Measurements from ENCODE around the gene STX7.

Gene STX7

DNA sequence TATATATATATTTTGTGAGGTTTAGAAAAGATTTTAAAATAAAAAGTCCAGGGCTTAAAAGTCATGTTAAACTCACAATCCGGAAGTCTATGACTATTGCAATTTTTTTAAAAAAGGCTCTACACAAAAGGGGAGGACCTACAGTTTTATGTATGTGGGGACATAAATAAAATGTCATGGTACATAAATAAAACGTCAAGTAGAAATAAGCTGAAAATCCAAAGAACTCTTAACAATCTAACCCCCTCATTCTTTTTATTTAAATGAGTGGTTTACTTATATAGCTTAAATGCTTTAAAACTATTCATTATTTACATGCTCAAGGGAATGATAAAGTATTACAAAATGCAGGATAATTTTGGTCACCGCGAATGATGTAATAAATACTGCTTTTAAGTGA, 36.2 kb downstream of the STX7 start:
- no peak for DNase-seq (ENCODE audit: low spot score)

DNA sequence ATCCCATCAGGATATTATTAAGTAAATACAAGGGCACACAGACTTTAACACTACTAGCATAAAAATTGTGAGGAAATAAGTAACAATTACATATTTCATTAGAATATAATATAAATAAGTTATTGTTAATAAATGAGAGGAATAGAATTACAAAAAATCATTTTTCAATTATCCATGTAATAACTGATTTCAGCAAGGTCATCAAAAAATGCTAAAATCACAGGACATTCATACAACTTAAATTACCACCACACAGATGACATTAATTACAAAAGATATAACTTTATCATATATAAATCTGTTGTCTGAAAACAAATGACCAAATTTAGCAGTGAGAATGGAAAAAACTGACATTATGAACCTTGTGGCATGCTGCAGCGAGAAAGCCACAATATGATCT, 37.0 kb downstream of the STX7 start:
- no peak for DNase-seq (ENCODE audit: low spot score)

DNA sequence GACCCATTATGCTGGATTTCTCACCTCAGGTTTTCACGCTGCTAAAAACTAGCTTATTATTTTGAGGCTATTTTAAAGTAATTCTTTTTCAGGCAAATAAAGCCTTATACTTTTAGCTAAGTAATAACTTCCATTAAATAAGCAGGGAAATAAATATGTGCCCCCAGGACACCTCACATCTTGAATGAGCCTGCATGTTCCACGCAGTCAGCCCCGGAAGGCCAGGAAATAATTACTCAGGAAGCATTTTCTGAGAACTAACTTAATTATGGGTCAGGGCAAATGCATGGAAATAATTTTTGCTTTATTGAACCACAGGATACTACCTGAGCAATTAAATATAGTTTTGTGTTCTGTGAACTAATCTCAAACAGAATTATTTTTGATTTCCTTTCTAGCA, 41.1 kb downstream of the STX7 start:
- no peak for DNase-seq (ENCODE audit: low spot score)

DNA sequence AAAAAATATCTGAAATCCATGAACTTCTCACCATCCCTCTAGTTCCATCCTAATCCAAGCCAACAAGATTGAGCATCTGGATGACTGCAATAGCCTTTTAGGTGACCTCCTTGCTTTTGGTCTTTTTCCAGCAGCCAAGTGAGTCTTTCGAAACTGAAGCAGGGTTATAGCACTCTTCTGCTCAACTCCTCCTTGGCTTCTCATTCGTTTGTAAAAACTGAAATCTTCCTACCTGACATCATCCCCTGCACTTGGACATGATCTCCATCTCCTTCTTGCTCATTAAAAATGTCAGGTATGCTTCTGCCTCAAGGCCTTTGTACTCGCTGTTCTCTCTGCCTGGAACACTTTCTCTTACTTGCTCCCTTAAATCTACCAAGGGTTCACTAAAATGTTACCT, 46.0 kb downstream of the STX7 start:
- DNase-seq (ENCODE audit: low spot score): no peak

DNA sequence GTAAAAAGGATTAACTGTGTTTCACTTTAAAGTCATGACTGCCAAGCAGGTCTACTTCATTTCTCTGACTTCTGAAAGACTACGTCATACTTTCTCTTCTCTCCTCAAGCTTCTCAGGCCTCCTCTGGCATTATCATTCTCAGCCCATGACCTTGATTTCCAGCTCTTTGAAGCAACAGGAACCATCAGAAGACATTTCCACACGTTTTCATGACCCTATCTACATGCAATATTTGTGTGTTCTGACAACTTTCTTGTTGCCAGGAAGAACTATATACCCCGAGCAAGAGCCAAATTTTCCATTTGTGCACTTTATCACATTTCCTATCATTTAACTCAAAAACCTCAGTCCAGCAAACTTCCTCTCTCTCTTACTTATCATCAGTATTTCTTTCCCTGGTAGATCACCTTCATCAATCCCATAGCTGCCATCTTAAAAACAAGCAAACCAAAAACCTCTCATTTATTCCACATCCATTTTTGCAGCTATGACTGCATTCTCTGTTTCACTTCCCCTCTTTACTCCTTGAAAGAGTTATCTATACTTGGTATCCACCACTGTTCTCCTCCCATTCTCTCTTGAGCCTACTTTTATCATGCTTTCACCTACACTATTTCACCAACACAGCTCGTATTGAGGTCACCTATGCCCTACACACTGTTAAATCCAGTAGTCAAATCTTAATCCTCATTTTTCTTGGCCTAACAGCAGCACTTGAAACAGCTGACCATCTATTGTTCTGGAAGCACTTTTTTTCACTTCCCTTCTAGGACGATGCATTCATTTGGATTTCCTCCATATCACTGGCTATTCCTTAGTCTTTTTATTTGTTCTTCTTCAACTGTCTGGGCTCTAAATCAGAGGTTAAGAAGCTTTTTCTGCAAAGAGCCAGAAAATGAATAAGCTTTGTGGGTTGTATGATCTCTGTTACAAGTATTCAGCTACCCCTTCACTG, 47.1 kb downstream of the STX7 start:
- no peak for DNase-seq (ENCODE audit: low spot score)

DNA sequence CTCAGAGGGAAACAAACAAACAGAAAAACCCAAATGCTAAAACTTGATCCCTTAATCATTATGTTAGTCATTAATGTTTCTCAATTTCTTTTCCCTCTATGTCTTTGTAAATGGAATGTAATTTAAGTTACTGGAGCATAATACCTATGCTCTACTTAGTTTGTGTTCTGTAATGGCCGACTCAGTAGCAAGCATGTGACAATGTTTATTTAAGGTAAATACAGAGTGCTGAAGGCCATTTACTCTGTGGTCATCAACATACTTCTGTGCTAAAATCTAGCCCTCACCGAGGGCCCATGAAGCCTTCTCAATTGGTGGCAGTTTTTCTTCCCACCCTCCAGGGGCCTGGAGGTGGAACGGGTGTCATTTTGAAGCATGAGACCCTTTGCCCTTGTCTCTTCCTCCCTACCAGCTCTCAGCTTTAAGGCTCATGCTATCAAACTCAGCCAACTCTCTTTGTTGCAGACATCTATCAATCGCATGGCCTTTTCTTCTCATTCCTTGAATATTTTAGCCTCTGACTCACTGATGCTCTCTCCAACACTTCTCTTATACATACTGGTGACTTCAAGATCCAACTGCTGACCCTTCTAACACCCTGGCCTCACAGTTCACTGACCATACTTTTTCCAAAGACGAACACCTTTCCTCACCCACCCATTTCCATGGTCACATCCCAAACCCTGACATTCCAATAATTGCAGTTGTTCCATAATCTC, 48.2 kb downstream of the STX7 start:
- DNase-seq (ENCODE audit: low spot score): no peak

DNA sequence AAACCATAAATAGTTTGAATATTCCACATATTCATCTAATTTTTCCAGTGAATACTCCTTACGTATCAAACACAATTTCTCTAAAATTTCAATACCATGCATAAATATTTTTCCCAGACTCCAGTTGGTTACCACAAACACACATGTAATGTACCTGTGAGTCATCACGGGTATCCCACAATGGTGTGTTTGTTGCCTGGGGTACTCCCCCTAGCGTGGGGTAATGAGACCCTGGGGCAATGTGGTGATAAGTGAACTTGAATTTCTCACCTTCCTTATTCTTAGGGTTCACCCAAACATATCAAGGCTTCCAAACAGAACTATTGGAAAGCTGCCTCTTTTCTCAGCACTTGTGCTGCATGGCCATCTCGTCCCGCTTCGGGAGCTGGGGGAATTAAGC, 51.0 kb downstream of the STX7 start:
- no peak for DNase-seq (ENCODE audit: low spot score)

DNA sequence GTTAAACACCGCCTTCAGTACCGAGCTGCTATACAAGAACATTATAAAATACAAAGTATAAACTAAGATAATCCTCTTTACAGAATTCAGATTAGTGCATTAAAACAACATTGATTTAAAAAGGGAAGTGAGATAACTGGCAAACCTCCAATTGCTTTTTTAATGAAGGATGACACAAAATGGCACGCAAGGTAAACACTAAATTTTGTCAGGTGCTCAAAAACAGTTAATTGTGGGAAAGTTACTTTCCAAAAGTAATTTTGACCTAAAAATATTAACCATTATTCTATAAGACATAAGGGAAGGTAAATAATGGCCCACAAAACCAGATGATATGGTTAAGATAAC, 53.3 kb downstream of the STX7 start:
- DNase-seq (ENCODE audit: low spot score): no peak

DNA sequence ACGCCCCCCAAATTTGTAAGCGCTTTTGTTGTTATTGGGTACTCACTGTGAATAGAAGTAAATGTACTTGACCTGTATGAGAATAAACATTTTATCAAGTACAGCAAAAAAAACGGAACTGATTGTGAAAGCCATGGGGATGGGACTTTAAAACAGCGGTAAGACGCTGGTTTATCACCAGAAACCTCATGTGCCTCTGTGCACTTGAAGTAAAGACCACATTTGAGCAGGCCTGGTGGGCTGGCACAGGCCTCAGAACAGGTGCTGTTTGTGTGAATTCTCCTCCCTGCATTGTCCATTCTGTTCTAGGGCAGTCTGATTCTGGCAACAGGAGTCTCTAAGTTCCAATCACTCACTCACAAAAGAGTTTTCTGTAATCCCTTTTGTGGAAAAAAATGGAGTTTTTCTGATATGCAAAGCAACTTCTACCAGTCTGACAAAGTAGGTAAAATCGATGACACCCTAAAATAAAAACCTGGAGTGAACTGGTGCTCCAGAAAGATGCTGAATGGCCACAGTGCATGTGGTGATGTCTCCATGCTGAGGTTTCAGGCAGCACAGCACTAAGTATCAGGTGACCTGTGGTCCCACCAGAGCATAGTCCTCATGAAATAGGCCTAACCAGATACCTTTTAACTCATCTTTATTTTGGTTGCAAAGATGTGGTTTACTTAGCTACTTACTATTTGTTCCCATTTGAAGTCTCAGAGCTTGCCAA, 53.9 kb downstream of the STX7 start:
- DNase-seq (ENCODE audit: low spot score): no peak

DNA sequence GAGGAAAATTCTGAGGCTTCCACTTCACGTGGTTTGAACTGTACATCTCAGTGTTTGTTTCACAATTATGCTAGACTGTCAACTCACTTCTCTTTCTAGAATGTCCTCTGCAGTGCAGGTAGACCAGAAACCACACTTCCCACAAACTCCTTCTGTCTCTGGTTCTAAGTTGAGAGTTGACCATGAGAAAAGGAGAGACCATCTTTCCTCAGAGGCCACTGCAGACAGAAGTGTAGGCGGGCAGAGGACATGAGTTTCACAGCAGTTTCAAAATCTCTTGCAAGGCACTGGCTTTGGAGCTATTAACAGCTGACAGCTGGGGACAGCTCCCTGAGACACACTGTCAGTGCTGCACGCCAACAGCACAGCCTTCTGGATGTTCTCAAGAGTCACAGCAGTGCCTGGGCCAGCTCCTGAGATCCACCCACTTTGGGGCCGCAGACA, 56.2 kb downstream of the STX7 start:
- DNase-seq (ENCODE audit: low spot score): no peak

DNA sequence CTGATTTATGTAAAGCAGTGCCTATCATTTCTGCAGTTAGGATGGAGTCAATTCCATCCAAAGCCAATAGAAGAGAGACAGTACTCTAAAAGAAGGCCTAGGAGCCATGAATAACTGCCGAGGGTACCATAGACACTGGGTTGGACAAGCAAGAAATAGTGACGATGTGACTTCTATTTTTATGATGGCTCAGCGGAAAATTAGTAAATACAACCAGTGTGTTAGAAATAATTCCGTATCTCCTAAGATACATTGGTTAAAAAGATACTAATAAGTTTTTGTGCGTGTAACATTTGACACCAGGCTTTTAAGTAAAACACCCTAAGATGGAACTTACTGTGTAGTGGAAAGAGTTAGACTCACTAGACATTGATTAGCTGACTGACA, 66.1 kb downstream of the STX7 start:
- no peak for DNase-seq (ENCODE audit: low spot score)

DNA sequence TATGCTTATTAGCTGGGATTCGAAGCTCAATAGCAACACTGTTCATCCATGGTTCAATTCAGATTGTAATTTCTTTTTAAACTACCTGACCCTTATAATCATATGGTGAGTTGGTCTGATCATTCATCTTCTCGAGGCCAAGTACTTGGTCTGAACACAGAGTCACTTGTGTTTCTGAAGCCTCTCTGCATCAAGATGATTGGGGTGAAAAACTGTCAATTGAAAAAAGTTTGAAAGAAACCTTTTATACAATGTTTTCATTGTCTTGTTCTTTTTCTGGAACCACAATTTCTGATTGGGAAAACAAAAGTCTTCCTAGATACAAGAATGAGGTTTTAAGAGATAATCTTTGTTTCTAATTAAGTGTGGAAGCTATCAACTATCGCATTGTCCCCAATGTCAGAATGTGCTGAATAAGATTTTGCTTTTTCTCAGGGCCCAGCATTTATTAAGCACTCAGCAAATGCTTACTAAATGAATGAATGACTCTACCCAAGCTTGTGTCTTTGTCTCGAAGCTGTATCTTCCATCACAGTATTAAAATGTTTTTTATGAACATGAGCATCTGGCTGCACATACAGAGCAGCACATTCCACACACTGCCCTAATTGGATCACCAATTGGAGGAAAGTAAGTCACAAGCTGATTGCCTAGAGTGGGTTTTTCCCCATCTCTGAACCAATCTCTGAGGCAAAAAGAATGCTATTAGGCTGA, 66.6 kb downstream of the STX7 start:
- no peak for DNase-seq (ENCODE audit: low spot score)

DNA sequence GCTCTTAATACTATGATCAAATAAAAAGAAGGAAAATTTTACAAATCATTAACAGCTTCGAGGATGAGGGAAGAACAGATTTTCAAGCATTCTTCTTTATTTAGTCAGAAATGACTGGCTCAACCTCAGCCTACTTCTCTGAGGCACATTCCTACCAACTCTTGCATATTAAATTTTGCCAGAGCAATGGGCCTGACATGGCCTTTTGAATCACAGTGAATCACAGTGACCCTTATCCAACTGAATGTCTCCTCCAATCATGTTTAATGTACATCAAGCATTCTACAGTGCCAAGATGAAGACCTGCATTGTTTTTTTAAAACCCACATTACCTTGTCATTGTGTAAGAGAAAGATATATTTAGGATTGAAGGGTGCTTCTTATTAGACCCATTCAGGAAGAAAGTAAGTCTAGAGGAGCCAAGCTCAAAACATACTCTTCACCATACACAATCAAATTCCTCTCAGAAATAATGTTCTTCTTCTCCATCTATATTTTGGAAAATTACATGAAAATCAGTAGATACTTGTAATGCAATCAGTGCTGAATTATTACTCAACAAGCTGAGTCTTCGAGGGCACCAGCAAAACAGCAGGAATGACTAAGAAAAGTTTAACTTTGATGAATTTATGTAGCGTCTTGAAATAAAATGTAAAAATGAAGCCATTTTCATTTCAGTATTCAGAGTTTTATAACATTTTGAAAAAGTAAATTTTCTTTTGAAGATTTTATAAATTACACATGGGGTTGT, 67.5 kb downstream of the STX7 start:
- DNase-seq (ENCODE audit: low spot score): no peak

DNA sequence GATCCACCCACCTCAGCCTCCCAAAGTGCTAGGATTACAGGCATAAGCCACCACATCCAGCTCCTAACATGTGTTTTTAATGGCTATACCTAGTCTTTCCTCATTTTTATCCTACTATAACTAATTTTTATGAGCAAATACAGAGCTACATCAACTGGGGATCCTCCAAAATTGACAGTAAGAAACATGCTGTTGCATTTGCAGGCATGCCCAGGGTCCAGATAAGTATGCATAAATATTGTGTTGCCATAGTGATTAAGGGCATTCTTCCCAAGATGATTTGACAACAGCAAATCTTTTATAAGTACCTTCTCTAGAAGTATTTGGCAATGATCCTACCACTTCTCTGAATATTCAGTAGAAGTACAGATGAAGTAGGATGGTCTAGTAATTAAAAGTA, 69.7 kb downstream of the STX7 start:
- DNase-seq (ENCODE audit: low spot score): no peak

DNA sequence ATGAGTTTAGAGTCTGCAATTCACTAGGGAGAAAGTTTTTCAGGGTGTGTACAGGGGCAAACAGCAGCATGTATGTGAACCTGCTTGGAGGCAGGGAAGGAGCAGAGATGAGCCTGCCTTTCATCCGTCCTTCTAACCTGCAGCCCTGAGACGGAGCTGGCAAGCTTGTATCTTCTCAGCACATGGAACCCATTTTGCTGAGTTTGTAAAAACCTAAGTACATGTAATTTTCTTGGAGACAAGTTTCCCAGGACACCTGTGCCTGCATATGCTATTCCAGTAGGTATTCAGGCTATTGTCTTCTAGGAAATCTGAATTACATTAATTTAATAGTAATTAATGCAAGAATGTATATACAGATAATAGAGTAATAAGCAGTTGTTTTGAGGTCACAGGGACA, 82.8 kb downstream of the STX7 start:
- DNase-seq (ENCODE audit: low spot score): no peak

DNA sequence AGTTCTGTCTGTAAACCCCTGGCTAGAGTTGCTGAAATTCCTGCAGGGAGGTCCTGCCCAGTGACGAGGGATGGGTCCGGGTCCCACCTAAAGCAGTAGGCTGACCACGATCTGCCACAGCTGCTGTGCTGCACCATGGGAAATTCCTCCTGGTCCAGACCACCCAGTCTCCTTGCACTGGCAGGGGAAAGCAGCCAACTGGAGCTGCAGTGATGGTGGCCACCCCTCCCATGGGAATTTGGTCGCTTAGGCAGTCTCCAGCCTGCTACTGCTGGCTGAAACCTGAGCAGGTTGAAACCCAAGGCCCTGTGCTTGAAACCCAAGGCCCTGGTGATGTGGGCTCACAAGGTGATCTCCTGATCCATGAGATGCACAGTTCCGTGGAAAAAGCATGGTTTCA, 87.7 kb downstream of the STX7 start:
- DNase-seq (ENCODE audit: low spot score): no peak

DNA sequence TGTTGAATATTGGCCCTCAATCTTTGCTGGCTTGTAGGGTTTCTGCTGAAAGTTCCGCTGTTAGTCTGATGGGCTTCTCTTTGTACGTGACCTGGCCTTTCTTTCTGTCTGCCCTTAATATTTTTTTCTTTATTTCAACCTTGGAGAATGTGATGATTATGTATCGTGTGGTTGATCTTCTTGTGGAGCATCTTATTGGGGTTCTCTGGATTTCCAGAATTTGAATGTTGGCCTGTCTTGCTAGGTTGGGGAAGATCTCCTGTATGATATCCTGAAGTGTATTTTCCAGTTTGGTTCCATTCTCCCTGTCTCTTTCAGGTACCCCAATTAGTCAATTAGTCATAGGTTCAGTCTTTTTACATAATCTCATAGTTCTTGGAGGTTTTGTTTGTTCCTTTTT, 89.1 kb downstream of the STX7 start:
- no peak for DNase-seq (ENCODE audit: low spot score)

DNA sequence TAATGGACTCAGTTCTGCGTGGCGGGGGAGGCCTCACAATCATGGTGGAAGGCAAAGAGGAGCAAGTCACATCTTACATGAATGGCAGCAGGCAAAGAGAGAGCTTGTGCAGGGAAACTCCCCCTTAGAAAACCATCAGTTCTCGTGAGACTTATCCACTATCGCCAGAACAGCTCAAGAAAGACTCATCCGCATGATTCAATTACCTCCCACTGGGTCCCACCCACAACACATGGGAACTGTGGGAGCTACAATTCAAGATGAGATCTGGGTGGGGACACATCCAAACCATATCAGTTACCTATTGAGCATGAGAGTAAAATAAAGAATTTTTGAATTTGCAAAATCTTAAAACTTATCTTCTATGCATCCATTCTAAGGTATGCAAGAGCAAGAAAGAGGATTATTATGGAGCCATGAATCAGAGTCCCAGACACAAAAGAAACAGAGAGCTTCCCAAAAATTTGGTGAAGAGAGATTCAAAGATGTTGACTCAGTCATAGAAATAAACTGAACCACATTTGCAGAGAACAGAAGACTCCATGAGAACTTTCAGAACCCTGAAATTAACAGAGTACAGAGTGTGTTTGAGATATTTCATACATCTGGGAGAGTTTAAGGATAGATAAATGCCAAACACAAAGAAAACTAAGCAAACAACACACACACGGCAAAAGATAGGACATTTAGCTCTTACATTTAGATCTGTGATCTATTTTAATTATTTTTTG, 94.5 kb downstream of the STX7 start:
- no peak for DNase-seq (ENCODE audit: low spot score)

DNA sequence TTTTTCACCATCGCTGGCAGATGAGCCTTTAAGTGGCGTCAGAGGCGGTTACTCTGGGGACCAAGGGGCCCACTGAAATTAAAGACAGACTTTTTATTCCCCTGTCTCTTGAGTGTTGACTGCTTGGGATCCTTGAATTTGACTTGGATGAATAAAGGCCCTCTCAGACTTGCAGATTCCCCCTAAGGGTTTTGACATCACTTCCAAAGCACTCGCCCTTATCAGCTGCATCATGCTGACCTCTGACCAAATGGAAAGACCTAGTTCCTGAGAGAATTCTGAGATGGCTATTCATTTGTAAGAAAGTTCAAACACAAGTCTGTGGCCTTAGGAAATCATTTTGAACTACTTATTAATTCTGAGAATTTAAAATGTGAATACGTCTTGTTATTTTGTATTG, 98.2 kb downstream of the STX7 start:
- DNase-seq (ENCODE audit: low spot score): no peak

DNA sequence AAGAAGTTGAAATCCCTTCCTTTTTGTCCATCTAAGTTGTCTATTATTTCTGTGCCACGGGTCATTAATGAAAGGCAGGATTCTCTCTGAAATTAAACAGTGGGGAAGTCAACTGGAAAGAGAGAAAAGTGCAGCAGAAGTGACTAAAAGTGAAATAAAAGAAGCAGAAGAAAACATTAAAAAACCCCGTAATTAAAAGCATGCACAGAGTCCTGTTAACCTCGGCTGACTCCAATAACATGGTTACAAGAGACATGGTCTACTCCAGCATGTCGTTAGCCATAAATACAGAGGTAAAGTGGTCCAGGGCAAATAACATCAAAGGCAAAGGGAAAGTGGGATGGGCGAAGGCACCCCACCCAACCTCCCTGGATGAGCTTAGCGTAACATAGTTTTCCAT, 98.6 kb downstream of the STX7 start:
- DNase-seq (ENCODE audit: low spot score): no peak

DNA sequence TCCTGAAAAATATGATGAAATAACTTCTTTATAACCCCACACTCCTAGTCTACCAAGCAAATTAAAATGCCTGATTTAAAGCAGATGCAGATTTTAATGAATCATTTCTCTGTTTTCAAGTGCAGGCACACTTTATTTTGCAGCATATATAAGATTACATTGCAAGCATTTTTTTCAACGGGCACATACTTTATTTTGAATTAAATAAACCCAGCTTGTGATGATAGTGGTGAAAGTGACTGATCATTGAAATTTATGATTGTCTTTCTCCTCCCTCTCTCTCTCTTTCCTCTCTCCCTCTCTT, 99.5 kb downstream of the STX7 start:
- no peak for DNase-seq (ENCODE audit: low spot score)
